HG03565 (cell line): ENCODE measurements around the gene TRIM39.

ENCODE experiments used
- ATAC-seq: cut with Tn5 transposase; IDR thresholded peaks from one replicate; pipeline ENCODE4 v1.9.1; 2021; ENCODE audit warnings: mild to moderate bottlenecking, moderate library complexity; ENCODE audit not compliant: unreplicated experiment

Gene TRIM39

DNA sequence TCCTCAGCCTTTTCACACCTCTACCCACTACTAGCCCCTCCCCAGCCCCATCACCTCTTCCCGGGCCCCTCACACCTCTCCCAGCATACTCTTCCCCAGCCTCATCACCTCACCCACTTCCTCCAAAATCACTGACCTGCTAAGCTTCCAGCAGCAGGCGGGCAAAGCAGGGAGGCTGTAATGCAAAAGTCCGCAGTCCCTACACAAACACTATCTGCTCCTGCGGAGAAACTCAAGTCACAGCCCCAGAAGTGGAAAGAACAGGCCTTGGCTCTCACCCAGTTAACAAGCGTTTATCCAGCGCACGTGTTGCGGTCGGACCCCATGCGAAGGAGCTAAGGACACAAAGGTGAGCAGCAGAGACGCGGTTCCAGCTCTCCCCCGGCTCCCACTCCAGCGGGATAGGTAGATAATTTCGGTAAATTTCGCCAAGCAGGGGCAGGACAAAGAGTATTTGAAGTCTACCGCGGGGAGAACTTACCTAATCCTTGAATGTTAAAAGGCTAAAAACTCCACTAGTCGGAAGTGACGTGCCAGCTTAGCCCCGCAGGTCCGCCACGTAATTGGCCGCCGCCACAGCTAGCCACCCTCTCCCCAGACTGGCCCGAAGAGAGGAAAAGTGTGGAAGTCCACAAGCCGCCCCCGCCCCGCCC, 728 bp upstream of the TRIM39 start:
- no peak for ATAC-seq

DNA sequence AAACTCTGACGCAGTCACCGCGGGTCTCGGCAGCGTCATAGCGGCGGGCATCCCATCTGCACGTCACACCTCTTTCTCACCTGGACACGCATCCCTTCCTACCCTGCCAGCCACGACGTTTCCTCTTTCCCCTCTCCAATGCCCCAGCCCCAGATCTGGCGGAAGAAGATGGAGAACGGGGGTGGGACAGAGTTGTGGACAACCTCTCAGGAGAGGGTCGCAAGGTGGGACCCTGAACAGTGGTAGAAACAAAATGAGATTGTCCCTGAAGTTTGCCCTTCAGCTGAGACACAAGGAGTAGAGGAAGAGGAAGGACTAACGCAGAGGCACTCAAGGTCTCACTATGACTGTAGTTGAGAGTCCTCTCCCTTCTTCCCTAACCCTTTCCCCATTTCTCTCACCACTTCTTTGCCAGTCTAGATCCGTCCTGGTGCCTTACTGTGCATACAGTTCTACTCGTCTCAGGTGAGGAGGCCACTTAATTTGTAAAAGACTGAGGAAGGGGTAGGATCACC, 562 bp downstream of the TRIM39 start:
- ATAC-seq = no peak

DNA sequence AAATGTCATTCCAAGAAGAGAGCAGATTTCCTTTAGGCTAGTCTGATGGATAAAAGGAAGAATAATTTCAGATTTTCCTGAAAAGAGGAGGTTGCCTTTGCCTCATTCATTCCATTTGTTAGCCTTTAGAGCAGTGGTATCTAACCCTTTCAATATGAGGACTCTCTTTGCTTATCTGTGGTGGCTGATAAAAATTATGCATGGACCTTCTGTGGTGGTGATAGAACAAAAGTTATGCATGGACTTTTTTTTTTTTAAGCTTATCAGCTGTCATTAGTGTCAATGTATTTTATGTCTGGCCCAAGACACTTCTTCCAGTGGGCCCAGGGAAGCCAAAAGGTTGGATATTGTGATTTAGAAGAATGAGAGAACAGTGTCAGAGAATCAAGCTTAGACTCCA, 1.7 kb downstream of the TRIM39 start:
- no peak for ATAC-seq

DNA sequence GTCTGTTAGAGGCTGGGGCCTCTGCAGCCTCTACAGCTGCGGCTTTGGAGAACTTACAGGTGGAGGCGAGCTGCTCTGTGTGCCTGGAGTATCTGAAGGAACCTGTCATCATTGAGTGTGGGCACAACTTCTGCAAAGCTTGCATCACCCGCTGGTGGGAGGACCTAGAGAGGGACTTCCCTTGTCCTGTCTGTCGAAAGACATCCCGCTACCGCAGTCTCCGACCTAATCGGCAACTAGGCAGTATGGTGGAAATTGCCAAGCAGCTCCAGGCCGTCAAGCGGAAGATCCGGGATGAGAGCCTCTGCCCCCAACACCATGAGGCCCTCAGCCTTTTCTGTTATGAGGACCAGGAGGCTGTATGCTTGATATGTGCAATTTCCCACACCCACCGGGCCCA, 2.6 kb downstream of the TRIM39 start:
- ATAC-seq = no peak

DNA sequence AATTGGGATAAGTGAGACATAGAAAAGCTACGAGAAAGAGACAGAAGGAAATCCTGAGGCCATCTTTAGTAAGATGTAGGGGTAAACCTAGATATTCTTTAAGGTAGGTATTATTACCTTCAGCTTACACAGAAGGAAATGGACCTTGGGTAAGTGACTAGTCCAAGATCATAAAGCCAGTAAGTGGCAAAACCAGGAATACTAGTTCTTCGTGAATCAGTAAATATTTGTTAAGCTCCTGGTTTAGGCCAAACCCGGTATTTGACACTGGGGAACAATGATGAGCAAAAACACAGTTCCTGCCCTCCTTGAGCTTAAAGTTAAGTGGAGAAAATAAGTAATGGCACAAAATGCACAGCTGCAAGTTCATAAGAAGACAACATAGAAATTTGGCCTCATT, 5.3 kb downstream of the TRIM39 start:
- no peak for ATAC-seq

DNA sequence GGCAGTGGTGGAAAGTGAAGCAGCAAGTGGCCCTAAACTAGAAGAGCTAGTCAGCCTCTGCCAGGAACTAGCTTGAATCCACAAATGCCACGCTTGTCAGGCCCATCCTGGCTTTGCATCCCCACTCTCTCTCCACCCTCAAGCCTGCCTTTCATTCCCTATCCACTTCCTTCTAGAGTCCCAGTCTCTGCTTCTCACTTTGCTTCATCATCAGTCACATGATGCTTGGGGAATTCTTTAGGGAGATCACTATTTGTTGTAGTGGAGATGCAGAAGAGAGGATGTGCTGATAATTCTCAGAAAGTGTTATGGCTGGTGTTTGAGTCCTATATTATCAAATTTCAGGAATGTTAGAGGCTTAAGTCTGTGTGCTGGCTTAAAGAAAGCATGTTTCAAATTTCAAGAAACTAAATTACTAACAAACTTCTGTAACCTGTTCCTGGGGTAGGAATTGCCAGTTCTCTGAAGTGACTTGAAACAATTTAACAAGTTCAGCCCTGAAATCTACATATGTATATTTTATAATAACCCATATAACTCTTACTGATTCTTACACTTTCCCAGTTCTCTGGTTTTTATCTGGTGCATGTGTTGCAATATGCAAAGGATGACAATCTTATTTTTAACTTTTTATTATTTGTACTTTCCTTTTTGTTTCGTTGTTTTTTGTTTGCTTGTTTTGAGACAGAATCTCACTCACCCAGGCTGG, 7.5 kb downstream of the TRIM39 start:
- ATAC-seq = no peak

DNA sequence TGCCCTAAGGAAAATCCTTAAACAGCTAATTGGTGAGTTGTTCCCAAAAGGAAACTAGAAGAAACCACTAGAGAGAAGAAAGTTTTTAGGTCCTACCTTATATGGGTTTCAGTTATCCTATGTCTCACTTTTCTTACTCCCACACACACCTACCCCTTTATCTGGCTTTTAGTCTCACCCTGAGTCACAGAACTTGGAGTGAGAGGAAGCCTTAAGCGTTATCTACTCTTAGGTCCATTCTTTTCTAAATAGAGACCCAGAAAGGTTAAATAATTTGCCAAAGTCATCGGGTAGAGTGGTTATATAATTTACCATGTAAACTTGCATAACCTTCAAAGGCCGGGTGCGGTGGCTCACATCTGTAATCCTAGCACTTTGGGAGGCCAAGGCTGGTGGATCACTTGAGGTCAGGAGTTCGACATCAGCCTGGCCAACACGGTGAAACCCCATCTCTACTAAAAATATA, 13.9 kb downstream of the TRIM39 start:
- no peak for ATAC-seq

DNA sequence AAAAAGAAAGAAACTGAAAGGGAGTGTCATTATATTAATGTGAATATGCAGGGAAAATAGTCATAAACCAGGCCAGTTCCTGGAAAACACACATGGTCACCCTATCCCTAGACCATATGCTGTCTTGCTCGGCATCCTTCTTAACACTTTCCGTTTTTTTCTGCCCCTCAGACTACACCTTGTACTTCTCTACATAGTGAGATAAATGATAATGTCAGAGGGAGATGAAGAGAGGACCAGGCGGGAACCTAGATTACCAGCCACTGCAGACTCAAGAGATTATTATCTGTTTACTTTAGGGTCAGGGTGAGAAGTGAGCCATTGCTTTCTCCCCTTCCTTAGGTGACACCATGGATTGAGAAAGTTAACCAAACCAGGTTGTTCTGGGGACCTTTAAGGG, 14.5 kb downstream of the TRIM39 start:
- no peak for ATAC-seq

DNA sequence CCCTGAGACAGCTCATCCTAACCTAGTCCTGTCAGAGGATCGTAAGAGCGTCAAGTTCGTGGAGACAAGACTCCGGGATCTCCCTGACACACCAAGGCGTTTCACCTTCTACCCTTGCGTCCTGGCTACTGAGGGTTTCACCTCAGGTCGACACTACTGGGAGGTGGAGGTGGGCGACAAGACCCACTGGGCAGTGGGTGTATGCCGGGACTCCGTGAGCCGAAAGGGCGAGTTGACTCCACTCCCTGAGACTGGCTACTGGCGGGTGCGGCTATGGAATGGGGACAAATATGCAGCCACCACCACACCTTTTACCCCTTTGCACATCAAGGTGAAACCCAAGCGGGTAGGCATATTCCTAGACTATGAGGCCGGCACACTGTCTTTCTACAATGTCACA, 15.0 kb downstream of the TRIM39 start:
- no peak for ATAC-seq

DNA sequence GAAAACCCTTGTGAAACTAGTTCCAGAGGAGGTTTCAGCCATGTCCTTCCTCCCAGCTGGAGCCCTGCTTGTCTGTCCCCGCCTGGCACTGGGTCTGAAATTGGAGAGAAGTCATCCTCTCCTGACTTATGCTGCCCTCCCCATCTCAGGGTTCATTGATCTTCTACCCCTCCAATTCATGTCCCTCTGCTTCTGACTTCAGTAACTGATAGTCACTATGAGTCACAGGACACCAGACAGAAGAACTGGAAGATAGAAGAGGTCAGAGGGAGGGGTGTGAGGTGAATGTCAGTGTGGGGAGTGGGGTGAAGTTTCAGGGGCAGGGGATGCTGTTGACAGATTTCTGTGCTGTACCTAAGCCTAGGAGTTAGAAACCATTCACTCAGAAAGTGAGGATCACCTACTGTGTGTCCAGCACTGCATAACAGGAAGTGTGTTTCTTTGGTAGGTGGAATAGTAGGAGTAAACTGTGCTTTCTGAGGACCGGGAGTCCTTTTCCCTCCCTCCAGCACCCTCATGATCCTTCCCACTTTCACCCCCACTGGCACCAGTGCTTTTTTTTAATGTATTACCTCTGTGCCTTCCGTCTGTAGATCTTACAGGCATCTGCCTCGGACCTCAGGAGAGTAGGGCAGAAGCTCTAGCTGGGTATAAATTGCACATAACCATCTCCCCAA, 17.6 kb downstream of the TRIM39 start:
- no peak for ATAC-seq

DNA sequence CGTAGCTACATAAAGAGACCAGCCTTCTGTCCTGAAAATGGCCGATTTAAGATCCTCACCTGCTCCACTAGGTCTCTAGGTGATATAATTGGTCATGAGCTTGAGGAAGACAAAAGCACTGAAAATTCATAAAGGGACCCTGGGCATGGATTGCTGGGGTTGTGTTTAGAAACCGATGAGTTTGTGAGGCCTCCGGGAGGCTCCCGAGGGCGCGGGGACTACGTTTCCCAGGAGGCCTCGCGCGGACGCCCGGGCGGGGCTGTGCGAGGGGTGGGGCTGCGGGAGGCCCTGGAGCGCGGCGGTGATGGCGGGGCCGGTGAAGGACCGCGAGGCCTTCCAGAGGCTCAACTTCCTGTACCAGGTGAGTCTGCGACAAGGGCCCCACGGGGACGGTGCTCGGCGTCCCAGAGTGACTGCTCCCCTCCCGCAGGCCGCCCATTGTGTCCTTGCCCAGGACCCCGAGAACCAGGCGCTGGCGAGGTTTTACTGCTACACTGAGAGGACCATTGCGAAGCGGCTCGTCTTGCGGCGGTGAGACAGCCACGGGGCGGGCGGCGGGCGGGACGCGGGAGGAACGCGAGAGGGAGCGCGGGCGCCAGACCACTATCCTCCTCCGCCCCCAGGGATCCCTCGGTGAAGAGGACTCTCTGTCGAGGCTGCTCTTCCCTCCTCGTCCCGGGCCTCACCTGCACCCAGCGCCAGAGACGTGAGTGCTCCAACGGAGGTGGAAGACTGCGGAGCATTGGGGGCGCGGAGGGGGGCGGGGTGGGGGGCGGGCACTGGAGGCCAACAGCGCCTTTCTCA, 18.3 kb downstream of the TRIM39 start, which contains the start of gene RPP21:
Gene RPP21 (plus strand): TSS at position 289 of the 804 bp plus-strand sequence. CDS start 16 bp downstream, at position 305.
- peak; percentile 74 for ATAC-seq

DNA sequence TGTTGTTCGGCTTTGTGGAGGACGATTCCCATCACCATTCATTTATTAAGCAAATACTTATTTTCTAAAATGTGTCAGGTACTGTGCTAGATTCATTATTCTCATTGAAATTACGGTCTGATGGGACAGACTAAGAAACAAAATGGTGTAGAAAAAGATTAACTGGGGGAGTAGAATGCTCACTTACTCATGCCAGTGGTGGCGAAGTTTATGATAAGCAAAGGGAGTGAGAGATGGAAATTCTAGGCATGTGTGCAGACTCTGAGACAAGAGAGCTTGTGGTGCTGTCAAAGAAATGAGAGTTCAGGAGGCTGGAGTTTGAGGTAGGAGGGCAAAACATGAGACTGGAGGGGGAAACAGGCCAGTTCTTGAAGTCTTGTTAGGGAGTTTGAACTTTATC, 19.1 kb downstream of the TRIM39 start:
- ATAC-seq = no peak

DNA sequence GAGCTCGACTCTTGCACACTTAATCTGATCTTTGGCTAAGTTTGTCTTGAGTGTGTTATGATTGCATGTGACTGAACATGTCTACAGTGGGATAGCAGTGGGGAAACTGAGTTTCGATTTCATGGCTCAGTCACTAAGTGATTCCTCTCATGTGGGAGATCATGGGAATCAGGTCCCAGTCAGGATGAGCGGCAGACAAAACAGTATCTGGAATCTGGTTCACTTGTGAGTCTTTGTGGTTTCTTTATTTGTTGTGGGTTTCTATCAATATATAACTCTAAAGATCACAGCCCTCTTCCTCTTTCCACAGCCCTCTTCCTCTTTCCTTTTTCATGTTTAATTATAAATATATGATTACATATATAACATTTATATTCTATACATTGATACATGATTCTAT, 22.2 kb downstream of the TRIM39 start:
- no peak for ATAC-seq

DNA sequence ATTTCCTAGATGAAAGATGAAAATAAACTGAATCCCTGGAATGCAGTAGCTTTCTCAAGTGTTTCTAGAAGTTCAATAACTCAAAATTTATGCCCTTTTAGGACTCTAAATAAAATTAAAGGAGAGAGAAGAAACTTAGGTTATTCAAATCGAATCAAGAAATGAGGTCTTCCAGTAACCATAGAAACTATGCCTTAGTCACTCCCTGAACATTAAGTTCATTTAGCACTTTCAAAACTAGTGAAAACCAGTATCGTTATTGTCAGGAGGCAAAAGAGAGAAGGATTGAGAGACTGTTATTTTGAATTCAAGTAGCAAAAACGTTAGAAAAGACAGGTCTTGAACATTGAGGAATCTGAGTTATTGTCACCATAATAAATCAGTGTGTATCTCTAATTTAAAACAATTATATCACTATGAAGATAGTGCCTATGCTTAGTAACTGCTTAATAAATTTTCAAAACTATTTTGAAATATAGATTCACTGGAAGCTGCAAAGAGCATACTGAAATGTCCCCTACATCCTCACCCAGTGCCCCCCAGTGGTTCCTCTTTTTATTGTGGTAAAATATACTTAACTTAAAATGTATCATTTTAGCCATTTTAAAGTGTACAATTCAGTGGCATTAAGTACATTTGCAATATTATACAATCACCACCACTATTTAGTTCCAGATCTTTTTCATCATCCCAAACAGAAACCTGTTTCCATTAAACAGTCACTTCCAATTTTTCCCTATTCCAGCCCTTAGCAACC, 22.9 kb downstream of the TRIM39 start:
- no peak for ATAC-seq

DNA sequence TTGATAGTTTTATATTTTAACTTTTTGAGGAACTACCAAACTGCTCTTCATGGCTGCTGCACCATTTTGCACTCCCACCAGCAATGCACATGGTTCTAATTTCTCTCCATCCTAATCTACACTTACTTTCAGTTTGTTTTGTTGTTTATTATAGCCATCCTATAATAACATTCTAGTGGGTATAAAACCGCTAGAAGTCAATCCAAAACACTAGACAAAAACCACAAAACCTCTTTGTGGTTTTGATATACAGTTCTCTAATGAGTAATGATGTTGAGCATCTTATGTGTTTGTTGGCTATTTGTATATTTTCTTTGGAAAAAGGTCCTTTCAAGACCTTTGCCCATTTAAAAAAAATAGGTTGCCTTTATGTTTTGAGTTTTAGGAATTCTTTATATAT, 23.8 kb downstream of the TRIM39 start:
- no peak for ATAC-seq

DNA sequence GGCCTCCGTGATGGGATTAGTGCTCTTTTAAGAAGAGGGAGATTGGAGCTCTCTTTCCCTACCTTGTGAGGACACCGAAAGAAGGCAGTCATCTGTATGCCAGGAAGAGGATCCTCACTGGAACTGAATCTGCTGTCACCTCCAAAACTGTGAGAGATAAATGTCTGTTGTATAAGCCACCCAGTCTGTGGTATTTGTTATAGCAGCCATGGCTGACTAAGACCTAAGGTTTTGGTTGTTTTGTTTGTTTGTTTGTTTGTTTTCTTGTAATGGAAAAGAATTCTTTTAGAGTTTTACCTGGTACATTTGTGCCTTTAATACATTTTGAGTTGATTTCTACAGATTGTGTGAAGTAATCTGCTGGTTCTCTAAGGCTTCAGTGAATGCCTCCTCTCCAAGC, 25.8 kb downstream of the TRIM39 start:
- no peak for ATAC-seq

DNA sequence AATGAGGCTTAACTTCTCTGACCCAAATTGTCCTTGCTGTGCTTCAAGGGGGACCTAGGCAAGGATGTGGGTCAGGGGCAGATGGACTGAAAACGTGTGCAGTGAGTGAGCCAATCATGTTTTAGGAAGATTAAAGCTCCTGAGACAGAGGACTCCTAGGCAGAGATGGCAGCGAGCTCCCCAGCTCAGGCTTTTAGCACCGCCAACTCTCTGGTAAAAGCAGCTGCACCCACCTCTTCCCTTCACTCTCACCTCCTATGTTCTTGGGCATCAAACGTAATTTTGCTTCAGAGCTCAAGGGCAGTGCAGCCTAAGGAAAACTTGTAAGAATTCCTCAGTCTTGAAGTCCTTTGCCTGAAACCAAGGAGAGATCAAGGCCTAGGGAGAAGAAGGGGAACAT, 28.6 kb downstream of the TRIM39 start:
- ATAC-seq = no peak

DNA sequence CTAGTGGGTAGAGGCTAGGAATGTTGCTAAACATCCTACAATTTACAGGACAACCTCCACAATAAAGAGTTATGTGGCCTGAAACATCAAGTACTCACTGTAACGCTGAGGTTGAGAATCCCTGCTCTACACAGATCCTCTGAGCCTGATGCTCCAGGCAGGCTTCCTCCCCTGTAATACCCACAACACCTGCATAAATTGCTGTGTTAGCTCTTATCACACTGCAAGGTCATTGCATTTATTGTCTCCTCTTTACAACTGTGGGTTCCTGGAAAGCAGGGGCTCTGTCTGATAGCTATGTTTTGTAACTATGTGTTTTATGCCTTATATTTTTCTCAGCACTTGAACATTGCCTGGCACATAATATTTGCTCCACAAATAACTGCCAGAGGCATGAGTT, 29.8 kb downstream of the TRIM39 start:
- no peak for ATAC-seq

DNA sequence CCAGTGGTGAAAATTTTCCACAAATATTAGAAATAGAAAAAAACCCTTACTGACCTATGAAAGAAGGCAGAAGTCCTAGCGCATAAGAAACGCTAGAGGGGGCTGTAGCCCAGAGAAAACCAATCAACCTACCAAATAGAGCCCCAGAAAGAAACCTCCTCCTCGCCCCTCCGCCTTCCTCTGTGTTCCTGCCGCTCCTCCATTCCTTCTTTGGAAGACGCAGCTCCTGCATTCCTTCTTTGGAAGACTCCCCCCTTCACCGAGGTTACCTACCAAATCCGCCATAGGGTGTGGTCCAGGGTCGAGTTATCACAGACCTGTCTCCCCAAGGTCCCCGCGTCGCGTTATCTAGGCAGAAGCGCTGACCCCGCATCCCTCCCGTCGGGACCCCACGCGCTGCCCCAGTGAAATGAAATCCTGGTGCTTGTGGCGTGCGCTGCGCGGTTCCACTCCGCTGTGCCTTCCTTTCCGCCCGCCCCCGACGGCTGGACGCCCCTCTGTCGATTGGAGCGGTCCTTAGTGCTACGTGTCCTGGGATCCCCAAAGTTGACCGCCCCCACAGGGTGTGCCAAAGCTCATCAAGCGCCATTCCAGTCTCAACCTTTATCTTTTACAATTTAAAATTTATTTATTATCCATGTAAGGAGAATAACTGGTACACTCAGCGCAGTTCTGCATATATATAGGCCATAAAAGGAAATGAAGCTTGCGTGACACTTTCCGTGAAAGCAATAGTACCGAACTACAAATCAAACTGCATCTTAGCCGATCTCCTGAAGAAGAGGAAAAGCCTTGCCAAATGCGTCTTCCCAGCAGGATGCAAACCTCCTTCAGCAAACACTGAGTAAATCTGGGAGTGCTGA, 31.2 kb downstream of the TRIM39 start:
- no peak for ATAC-seq
